Mesenchymal stem cell (in vitro differentiated cells and primary cell): Measurements from ENCODE around the gene PROX1.

Experiments
- DNase-seq: peaks from one replicate; pipeline ENCODE4 v3.0.0-alpha.2; 2013
- H2AFZ ChIP-seq: one replicate; pipeline ENCODE4 v1.6.1; 2013; ENCODE audit warnings: low read depth, mild to moderate bottlenecking, control low read depth, inconsistent platforms, low read length, moderate library complexity
- H2AK5ac ChIP-seq: 2 replicates; pipeline ENCODE4 v1.6.1; 2013; ENCODE audit warnings: low read length, moderate library complexity, mild to moderate bottlenecking, inconsistent platforms; ENCODE audit not compliant: severe bottlenecking
- H2BK120ac ChIP-seq: one replicate; pipeline ENCODE4 v1.6.1; 2013; ENCODE audit warnings: low read depth, mild to moderate bottlenecking, inconsistent platforms, low read length, moderate library complexity
- H2BK12ac ChIP-seq, 2 experiments: one replicate each; pipeline ENCODE4 v1.6.1; 2013; ENCODE audit warnings: inconsistent platforms in 2 of 2, low read length in 2 of 2, mild to moderate bottlenecking in 2 of 2, moderate library complexity in 2 of 2, control low read depth in 1 of 2
- H2BK15ac ChIP-seq: one replicate; pipeline ENCODE4 v1.6.1; 2013; ENCODE audit warnings: mild to moderate bottlenecking, low read depth, inconsistent platforms; ENCODE audit not compliant: poor library complexity, severe bottlenecking
- H2BK5ac ChIP-seq: 2 replicates; pipeline ENCODE4 v1.6.1; 2013; ENCODE audit warnings: low read depth, mild to moderate bottlenecking, low read length, control low read depth, inconsistent platforms; ENCODE audit not compliant: poor library complexity, severe bottlenecking
- H3K14ac ChIP-seq, 2 experiments: one replicate each; pipeline ENCODE4 v1.6.1; 2013; ENCODE audit warnings: inconsistent platforms in 2 of 2, low read length in 2 of 2, control low read depth in 1 of 2, mild to moderate bottlenecking in 1 of 2, moderate library complexity in 1 of 2
- H3K18ac ChIP-seq, 2 experiments: one replicate each; pipeline ENCODE4 v1.6.1; 2013; ENCODE audit warnings: inconsistent platforms in 2 of 2, low read length in 2 of 2, control low read depth in 1 of 2, low read depth in 1 of 2, mild to moderate bottlenecking in 1 of 2
- H3K23ac ChIP-seq, 2 experiments: one replicate each; pipeline ENCODE4 v1.6.1; 2013; ENCODE audit warnings: inconsistent platforms in 2 of 2, low read length in 2 of 2, mild to moderate bottlenecking in 2 of 2, moderate library complexity in 2 of 2, control low read depth in 1 of 2
- H3K27ac ChIP-seq: 2 replicates; pipeline ENCODE4 v1.5.1; 2013; ENCODE audit warnings: mild to moderate bottlenecking, moderate library complexity, low read length, control low read depth, inconsistent platforms; ENCODE audit not compliant: poor library complexity, severe bottlenecking
- H3K27me3 ChIP-seq, 2 experiments: 2 replicates each; pipeline versions ENCODE4 v1.6.1 to v1.7.0; 2013; ENCODE audit warnings: low read length in 2 of 2, mild to moderate bottlenecking in 2 of 2, moderate library complexity in 2 of 2, control low read depth in 1 of 2, inconsistent platforms in 1 of 2; ENCODE audit not compliant: control insufficient read depth in 1 of 2, insufficient read depth in 1 of 2
- H3K36me3 ChIP-seq, 2 experiments: 2 replicates each; pipeline versions ENCODE4 v1.6.1 to v1.7.0; 2013; ENCODE audit warnings: low read length in 2 of 2, control low read depth in 1 of 2, inconsistent platforms in 1 of 2, low read depth in 1 of 2, mild to moderate bottlenecking in 1 of 2; ENCODE audit not compliant: insufficient read depth in 2 of 2, control insufficient read depth in 1 of 2
- H3K4ac ChIP-seq, 2 experiments: one replicate each; pipeline ENCODE4 v1.6.1; 2013; ENCODE audit warnings: inconsistent platforms in 2 of 2, low read length in 2 of 2, mild to moderate bottlenecking in 2 of 2, moderate library complexity in 2 of 2, control low read depth in 1 of 2, low read depth in 1 of 2
- H3K4me1 ChIP-seq: 2 replicates; pipeline ENCODE4 v1.6.1; 2013; ENCODE audit warnings: low read depth, low read length, control low read depth; ENCODE audit not compliant: control insufficient read depth, insufficient read depth
- H3K4me2 ChIP-seq: 2 replicates; pipeline ENCODE4 v1.6.1; 2013; ENCODE audit warnings: low read length, mild to moderate bottlenecking, inconsistent platforms; ENCODE audit not compliant: poor library complexity, severe bottlenecking
- H3K4me3 ChIP-seq, 2 experiments: 2 replicates each; pipeline versions ENCODE4 v1.5.1 to v1.7.0; 2013; ENCODE audit warnings: low read length in 2 of 2, mild to moderate bottlenecking in 2 of 2, control low read depth in 1 of 2, low read depth in 1 of 2; ENCODE audit not compliant: insufficient read depth in 1 of 2
- H3K79me1 ChIP-seq: replicated peaks from 2 replicates; pipeline ENCODE4 v1.6.1; 2013; ENCODE audit warnings: mild to moderate bottlenecking, control low read depth, low read length, inconsistent platforms; ENCODE audit not compliant: poor library complexity, severe bottlenecking
- H3K9ac ChIP-seq: 2 replicates; pipeline ENCODE4 v1.7.0; 2013; ENCODE audit warnings: mild to moderate bottlenecking, low read length, moderate library complexity
- H3K9me3 ChIP-seq: 2 replicates; pipeline ENCODE4 v1.7.0; 2013; ENCODE audit warnings: mild to moderate bottlenecking, low read length; ENCODE audit not compliant: control insufficient read depth
- H4K8ac ChIP-seq: one replicate; pipeline ENCODE4 v1.6.1; 2013; ENCODE audit warnings: inconsistent platforms, mild to moderate bottlenecking, low read length, moderate library complexity
- H4K91ac ChIP-seq: one replicate; pipeline ENCODE4 v1.6.1; 2013; ENCODE audit warnings: mild to moderate bottlenecking, low read length, inconsistent platforms
- WGBS: methylation state at CpG from one replicate; pipeline ENCODE4 v1.1.7; 2013; ENCODE audit warnings: mixed read lengths; 5-methylcytosine and 5-hydroxymethylcytosine counted together

The PROX1 gene

GRCh38 chr1:213942061-213942460 is 45.7 kb upstream of the PROX1 start:
- H3K36me3 ChIP-seq, result no peaks in the 10 kb centered on the region
- H3K14ac ChIP-seq, result no peak overlapping the region
- no peak overlapping the region for H4K91ac ChIP-seq
- no peak overlapping the region for H3K9ac ChIP-seq
- no peak overlapping the region for H3K23ac ChIP-seq
- H2BK120ac ChIP-seq, result no peak overlapping the region
- H3K18ac ChIP-seq, result no peak overlapping the region
- H2AFZ ChIP-seq, result no peak overlapping the region
- H2BK5ac ChIP-seq, result no peak overlapping the region
- no peaks in the 10 kb centered on the region for H3K79me1 ChIP-seq
- H3K4me1 ChIP-seq, result no peaks in the 10 kb centered on the region
- H2AK5ac ChIP-seq, result no peak overlapping the region
- no peak overlapping the region for H4K8ac ChIP-seq
- no peak overlapping the region for H2BK15ac ChIP-seq
- H3K4me2 ChIP-seq, result no peak overlapping the region
- no peak overlapping the region for H3K4me3 ChIP-seq
- H3K9me3 ChIP-seq, result no peaks in the 10 kb centered on the region
- no peak for DNase-seq
- H3K4ac ChIP-seq, result no peak overlapping the region
- H3K27ac ChIP-seq, result no peak overlapping the region
- WGBS, result 87% methylated on average over 3 of the region's 3 CpGs
- peaks cover 0 to 2% of the 10 kb centered on the region in 2 experiments for H3K27me3 ChIP-seq
- H2BK12ac ChIP-seq, result no peak overlapping the region

- Histone ChIP-seq H3K4ac (no peak overlapping the region), H3K27ac (no peak overlapping the region), H3K23ac (no peak overlapping the region), H2BK5ac (no peak overlapping the region), H3K4me1 (no peaks in the 10 kb centered on the region), H4K91ac (no peak overlapping the region), H4K8ac (no peak overlapping the region), H3K14ac (no peak overlapping the region), H3K4me2 (no peak overlapping the region), H3K36me3 (no peaks in the 10 kb centered on the region), H2AK5ac (no peak overlapping the region), H3K27me3 (peaks cover 0 to 2% of the 10 kb centered on the region in 2 experiments), H2BK120ac (no peak overlapping the region), H2BK12ac (no peak overlapping the region), H3K18ac (no peak overlapping the region), H2AFZ (no peak overlapping the region), H3K9me3 (no peaks in the 10 kb centered on the region), H3K79me1 (no peaks in the 10 kb centered on the region), H3K4me3 (no peak overlapping the region), H2BK15ac (no peak overlapping the region), H3K9ac (no peak overlapping the region)
- DNase-seq, result no peak
- 73% methylated on average over 6 of the region's 6 CpGs for WGBS
These were observed 40.5 kb upstream of the PROX1 start for GRCh38 chr1:213947200-213947801.

- Histone ChIP-seq H2BK15ac (no peak overlapping the region), H2BK5ac (no peak overlapping the region), H3K9me3 (no peaks in the 10 kb centered on the region), H3K4ac (no peak overlapping the region), H4K8ac (no peak overlapping the region), H2BK120ac (no peak overlapping the region), H3K4me1 (no peaks in the 10 kb centered on the region), H3K18ac (no peak overlapping the region), H4K91ac (no peak overlapping the region), H3K4me2 (no peak overlapping the region), H3K23ac (no peak overlapping the region), H3K36me3 (no peaks in the 10 kb centered on the region), H3K27ac (no peak overlapping the region), H3K14ac (no peak overlapping the region), H3K79me1 (no peaks in the 10 kb centered on the region), H3K9ac (no peak overlapping the region), H2AK5ac (no peak overlapping the region), H2BK12ac (no peak overlapping the region), H3K27me3 (no peaks in the 10 kb centered on the region), H3K4me3 (no peak overlapping the region), H2AFZ (no peak overlapping the region)
- 89% methylated on average over 5 of the region's 5 CpGs for WGBS
- no peak for DNase-seq
These were observed 35.9 kb upstream of the PROX1 start for GRCh38 chr1:213951876-213952275.

GRCh38 chr1:213953806-213954205 is 34.0 kb upstream of the PROX1 start:
- Histone ChIP-seq H2BK5ac (no peak overlapping the region), H2AFZ (no peak overlapping the region), H3K4me2 (no peak overlapping the region), H3K79me1 (no peaks in the 10 kb centered on the region), H3K23ac (no peak overlapping the region), H4K91ac (no peak overlapping the region), H3K14ac (no peak overlapping the region), H2BK120ac (no peak overlapping the region), H3K36me3 (no peaks in the 10 kb centered on the region), H2BK15ac (no peak overlapping the region), H3K9ac (no peak overlapping the region), H3K4ac (no peak overlapping the region), H3K9me3 (no peaks in the 10 kb centered on the region), H3K4me1 (no peaks in the 10 kb centered on the region), H3K4me3 (no peak overlapping the region), H3K18ac (no peak overlapping the region), H2AK5ac (no peak overlapping the region), H3K27ac (no peak overlapping the region), H4K8ac (no peak overlapping the region), H2BK12ac (no peak overlapping the region), H3K27me3 (no peaks in the 10 kb centered on the region)
- 86% methylated on average over 8 of the region's 8 CpGs for WGBS
- DNase-seq, result no peak
